HG02852 (cell line): ENCODE results near the gene SPO11.

Source experiments
- ATAC-seq: cut with Tn5 transposase; IDR thresholded peaks from one replicate; pipeline ENCODE4 v1.9.1; 2021; ENCODE audit warnings: mild to moderate bottlenecking, moderate library complexity; ENCODE audit not compliant: unreplicated experiment

The SPO11 gene

GRCh38 chr20:57374931-57375651 lies 45.5 kb downstream of the SPO11 start:
- no peak for ATAC-seq

- ATAC-seq = no peak
These were observed 46.1 kb downstream of the SPO11 start for GRCh38 chr20:57375652-57376230.

- ATAC-seq = no peak
These were observed 47.7 kb downstream of the SPO11 start for GRCh38 chr20:57377350-57377749.

GRCh38 chr20:57378107-57378506 lies 48.5 kb downstream of the SPO11 start:
- no peak for ATAC-seq

DNA sequence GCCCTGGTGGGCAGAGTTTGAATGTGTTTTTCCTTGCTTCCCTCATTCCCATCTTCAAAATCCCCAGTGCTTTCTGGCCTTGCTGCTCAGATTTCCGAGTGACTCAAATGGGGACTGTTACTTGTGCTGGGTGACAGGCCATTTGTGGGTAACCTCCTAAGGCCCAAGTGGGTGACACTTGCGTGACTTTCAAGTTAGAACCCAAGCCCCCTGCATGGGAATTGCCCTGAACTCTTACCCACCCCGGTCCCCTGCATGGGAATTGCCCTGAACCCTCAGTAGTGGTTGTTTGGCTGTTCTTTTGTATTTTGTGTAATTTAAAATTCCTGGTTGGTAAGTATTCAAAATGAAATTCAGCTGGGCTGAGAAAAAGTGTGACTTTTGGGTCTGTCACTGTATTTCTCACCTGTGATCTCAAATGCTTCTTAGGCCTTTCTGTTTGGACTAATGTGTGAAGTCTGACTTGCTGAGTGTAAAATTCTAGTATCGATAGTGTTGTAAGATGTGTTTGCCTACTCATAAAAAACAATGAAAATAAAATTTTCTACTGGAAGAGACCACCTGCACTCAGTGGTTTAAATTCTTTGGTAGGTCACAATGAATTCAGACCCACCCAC lies 49.2 kb downstream of the SPO11 start:
- ATAC-seq = no peak

DNA sequence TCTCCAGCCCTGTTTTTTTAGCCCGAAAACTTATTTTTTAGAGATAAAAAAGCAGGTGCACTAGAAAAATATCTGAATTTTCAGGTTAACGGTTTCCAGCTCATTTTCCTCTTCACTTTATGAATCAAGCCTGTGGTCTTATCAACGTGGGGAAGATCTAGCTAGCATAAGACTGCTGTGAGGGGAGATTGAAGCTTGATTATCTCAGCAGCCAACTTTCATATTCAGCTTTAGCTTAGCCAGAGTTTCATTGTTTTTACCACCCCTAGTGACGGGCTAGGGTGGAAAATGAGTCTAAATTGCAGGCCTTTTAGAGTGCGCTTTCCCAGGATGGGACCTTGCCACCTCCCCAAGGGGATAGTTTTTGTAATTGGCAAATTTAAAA lies 49.7 kb downstream of the SPO11 start:
- no peak for ATAC-seq

DNA sequence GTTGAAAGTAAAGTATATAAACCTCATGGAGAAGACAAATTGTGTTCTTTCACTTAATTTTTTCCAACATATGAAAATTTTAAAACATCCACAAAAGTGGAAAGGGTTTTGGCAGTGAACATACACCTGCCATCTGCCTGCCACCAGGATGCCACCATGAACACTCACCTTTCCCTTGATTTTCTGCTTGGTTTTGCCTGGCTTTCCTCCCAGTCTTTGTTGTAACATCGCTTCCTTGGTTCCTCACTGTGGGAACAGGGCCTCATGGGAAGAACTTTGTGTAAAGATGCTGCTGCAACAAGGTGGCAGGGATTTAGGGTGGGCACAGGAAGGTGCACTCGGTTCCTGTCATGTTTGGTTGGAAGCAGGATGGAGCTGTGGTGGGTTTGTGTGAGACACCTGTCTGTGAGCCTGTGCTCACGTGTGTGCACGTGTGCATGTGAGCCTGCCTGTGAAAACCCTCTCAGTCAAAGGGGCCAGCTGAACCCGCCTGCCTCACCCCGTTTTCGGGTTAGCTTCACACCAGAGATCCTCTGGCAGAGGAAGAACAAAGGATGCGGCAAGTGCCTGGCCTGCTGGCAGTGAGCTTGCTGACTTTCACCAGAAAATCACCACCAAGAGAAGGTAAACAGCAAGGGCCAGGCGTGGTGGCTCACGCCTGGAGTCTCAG lies 50.6 kb downstream of the SPO11 start:
- ATAC-seq = no peak

GRCh38 chr20:57381596-57382503 lies 52.2 kb downstream of the SPO11 start:
- ATAC-seq = no peak

GRCh38 chr20:57382516-57382915 lies 52.9 kb downstream of the SPO11 start:
- no peak for ATAC-seq

DNA sequence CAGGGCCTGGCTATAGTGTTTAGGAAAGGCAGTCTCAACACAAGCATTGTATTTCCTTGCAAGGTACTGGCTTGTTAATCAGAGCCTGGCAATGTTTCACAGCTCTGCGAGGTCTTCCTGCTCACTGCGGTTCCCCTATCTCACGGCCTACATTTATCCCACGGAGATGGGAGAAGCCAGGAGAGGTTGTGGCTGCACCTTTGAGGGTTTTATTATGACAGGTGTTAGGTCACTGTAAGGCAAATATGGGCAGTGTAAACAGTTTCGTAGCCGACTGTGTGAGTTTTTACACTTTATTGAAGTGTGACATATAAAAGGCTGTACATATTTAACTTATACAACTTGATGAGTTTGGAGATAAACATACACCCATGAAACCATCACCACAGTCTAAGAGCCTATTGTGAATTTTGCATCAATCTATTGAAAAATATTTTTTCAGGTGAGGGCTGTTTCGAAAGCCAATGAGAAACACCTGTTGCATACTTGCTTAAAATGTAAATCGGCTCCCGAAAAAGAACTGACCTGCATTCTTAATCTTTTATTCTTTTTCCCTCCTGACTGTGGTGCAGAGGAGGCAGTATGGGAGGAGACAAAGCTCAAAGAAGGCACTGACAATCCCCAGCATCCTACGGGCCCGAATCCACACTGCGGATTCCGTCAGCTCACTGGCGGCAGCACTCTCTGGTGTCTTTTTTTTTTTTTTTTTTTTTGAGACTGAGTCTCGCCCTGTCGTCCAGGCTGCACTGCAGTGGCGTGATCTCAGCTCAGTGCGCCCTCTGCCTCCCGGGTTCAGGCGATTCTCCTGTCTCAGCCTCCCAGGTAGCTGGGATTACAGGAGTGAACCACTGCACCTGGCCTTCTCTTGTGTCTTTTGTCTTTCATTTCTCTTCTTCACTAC lies 54.1 kb downstream of the SPO11 start:
- ATAC-seq = no peak

GRCh38 chr20:57384486-57384885 lies 54.9 kb downstream of the SPO11 start:
- no peak for ATAC-seq

DNA sequence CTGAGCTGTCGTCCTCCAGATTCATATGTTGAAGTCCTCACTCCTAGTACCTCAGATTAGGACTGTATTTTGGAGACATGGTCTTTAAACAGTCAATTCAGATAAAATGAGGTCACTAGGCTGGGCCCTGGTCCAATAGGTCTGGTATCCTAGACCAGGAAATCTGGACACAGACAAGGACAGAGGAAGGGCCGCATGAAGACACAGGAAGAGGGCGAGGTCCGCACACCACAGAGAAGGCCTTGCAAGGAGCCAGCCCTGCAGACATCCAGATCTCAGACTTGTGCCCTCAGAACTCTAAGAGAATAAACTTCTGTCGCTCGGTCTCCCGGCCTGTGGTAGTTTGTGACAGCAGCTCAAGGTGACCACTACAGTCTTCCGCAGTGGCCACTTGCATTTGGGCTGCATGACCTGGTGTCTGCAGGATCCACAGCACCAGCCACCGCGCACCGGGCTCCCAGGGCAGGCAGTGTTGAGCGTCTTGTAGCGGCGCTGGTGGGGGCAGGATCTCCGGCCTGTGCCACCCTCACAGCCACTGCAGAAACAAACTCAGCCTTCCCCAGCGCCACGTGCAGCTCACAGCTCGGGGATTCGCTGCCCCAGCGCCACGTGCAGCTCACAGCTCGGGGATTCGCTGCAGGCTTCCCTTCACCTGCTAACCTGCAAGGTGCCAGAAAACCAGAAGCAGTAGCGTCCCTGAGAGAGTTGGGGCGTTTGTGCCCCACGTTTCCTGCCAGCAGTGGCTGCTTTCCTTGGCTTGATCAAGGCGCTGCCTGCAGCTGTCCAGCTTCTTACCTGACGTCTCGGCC lies 55.6 kb downstream of the SPO11 start:
- no peak for ATAC-seq

DNA sequence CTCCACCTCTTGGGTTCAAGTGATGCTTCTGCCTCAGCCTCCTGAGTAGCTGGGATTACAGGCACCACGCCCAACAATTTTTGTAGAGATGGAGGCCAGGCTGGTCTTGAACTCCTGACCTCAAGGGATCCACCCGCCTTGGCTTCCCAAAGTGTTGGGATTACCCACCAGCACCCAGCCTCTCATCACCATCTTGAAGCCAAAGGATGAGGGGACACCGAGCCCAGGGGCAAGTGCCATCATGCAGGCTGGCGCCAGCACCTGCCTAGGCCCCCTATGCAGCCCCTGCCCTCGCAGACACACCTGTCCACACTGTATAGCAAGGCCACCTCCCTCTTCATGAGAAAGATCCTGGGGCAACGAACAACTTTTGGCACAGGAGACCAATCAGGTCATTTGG lies 56.3 kb downstream of the SPO11 start:
- no peak for ATAC-seq

GRCh38 chr20:57386762-57387161 lies 57.2 kb downstream of the SPO11 start:
- no peak for ATAC-seq

- no peak for ATAC-seq
These were observed 57.9 kb downstream of the SPO11 start for GRCh38 chr20:57387463-57387862.

GRCh38 chr20:57387945-57388371 lies 58.4 kb downstream of the SPO11 start:
- no peak for ATAC-seq

DNA sequence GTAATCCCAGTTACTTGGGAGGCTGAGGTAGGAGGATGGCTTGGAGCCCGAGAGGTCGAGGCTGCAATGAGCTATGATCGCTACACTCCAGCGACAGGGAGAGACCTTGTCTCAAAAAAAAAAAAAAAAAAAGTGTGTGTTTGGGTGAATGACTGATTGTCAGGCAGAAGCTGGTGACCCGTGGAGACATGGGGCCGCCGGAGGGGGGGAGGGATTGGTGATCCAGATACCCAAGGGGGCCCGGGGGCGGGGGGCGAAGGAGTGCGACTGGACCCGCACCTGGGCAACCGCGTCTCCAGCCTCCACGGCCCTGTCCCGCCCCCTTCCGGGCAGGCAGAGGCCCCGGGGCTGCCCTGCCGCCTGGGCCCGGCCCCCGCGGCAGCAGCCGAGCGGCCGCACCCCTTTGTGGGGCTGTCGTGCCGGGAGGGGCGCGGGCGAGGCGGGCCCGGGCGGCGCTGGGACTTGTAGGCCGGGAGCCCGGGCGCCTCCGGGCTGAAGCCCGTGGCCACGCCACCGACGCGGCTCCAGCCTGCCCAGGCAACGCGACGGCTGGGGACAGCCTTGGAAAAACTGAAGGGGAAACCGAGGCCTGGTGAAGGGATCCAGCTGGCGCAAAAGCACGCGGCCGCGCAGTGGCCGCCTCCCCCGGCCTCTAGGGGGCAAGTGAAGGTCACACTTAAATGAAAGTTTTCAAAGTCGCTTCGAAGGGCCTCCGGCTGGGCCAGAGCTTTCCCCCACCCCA lies 59.5 kb downstream of the SPO11 start:
- peak; percentile 30 for ATAC-seq
